AG20443 (cell line): Measurements from ENCODE around the gene ARAP3.
A peak's percentile ranks its signal among the peaks of the same experiment; 100 is the strongest.

Source experiments
- DNase-seq: peaks from one replicate; pipeline ENCODE4 v3.0.0; 2012; ENCODE audit warnings: low spot score, mixed read lengths

ARAP3 gene

DNA sequence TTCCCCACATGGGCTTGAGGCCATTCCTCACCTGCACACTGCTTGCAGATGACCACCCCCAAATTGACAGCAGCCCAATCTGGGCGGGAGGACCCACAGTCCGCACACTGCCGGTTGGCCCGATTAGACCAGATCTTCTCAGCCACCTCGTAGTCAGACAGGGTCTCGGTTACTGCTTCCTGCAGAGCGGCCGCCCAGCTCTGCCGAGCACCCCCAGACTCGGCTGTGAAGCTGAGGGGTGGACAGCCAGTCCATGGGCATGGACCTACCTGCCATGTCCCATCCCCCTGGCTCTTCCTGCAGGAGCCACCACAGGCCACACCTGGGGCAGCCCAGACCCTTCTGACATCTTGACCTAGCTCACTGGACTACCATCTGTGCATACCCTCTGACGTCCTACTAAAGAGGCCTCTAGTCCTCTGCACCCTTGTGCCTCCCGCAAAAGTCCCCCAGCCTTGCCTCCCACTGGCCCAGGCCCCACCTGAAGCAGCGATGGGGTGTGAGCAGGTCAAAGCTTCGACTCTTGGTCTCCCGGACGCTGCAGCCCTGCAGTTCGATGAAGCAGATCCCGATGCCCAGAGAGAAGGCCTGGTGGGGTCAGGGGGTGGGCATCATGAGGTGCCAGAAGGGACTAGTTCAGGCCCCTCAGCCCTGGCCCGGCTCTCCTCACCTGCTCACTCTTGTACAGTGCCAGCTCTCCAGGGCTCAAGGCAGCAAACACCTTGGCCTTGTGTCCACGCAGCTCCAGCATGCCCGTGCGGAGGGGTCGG is 9.8 kb downstream of the ARAP3 start:
- DNase-seq, result no peak

DNA sequence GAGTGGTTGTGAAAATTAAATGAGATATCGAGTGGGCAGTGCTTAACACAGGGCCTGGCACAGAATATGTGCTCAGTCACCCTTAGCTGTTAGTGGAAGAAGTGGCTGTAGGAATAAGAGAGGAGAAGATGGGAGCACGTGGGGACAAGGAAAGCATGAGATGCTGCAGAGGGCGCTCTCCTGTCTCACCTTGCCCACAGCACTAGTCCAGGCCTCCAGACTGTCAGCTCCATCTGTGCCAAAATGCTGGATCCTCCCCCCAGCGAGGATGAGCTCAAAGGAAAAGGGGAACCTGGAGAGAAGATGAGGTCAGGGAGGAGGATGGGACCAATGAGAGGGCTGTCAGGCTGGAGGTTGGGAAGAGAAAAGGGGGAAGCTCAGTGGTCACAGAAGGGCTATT is 12.5 kb downstream of the ARAP3 start:
- no peak for DNase-seq

DNA sequence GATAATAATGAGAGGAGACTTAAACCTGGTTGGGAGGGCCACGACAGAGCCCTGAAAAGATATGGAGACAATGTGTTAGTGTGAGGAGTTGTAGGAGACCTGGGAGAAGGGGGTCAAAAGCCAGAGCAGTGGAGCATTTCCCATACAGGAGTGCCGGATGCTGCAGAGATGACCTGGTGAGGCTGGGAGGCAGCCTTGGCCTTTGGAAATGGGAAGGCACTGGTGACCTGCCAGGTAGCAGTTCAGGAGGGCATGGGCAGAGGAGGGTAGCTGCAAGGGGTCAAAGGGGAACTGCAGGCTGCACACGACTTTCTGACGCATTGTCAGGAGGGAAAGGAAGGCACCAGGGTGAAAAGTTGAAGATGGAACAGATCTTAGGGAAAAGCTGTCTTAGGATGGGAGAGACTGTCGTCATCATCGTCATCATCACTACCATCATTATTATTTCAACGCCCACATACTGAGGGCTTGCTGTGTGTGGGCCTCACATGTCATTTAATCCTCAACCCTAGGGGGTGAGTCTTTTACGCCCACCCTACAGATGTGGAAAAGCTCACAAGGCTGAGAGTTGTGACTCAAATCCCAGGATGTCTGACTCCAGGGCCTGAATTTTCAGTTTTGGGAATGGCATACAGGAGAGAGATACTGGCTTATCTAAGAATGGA is 13.3 kb downstream of the ARAP3 start:
- DNase-seq, result no peak

DNA sequence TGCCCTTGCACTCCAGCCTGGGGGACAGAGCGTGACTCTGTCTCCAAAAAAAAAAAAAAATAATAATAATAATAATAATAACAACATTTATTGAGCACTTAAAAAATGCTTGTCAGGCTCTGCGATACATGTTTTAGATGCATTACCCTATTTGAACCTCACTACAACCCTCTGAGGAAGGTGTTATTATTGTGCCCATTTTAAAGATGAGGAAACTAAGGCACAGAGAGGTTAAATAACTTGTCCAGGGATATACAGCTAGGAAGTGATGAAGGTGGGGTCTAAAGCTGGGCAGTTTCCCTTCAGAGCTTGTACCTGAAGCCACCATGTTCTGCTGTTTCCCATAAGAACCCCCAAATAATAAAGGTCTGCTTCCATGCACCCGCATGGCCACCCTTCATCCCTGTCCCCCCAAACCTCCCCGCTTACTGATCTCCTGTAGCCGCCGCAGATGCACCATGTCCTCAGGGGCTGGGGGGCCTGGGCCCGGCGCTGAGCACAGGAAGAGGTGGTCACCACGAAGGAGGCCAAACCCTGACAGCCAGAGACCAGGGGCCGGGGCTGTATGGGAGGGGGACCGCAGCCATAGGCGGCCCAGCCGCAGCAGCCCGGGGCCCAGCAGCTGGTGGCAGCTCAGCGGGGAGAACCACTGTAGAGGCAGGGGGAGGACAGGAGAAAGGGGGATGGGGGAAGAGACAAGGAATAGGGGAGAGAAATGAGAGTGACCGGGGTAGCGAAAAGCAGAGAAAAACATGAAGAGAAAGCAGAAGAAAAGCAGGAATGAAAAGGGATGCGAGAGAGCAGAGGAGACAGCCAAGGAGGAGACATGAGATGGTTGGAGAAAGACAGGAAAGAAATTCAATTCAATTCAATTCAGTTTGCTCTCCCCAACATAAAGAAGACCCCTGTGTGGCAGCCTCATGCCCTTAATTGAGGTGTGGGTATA is 15.8 kb downstream of the ARAP3 start:
- no peak for DNase-seq

DNA sequence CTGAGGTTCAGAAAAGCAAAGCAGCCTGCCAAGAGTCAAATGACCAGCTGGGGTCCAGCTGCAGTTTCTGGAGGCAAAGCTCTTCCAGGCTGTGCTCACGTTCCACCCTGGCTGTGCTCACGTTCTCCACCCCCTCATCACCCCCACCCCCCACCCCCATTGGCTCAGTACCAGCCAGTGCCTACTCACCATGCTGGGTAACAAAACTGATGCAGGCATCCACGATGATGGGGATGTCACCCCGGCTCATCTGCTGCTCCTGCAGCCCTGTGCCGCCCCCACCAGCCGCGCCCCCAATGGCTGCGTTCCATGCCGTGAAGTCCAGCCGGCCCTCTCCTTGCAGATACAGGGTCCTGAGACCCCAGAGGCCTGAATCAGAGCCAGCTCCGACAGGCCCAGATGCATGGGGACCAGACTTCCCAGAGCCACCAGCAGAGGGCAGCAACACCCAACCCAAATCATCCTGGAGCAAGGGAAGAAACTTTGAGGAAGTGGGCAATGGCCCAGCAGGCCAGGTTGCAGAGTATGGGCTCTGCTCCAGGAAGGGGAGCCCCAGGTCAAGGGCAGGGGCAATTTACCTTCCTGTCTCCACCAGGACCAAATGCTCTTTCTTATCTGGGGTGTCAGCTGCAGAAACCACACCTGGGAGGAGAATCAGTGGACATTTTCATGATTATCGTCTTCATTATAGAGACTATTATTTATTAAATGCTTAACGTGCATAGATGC is 17.1 kb downstream of the ARAP3 start:
- DNase-seq, result peak; percentile 86

DNA sequence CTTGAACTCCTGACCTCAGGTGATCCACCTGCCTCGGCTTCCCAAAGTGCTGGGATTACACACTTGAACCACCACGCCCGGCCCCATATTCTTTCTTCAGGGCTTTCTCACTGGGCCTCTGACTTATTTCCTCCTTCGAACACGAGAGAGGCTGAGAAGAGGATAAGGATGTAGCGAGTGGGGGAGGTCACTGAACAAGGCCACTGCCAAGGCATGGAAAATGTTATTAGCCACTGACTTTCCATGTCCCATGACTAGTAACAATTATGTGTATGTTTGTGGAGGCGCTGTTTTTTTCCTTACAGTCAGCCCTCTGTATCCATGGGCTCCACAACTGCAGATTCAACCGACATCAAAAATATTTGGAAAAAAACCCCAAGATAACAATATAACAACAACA is 18.5 kb downstream of the ARAP3 start:
- DNase-seq, result no peak

DNA sequence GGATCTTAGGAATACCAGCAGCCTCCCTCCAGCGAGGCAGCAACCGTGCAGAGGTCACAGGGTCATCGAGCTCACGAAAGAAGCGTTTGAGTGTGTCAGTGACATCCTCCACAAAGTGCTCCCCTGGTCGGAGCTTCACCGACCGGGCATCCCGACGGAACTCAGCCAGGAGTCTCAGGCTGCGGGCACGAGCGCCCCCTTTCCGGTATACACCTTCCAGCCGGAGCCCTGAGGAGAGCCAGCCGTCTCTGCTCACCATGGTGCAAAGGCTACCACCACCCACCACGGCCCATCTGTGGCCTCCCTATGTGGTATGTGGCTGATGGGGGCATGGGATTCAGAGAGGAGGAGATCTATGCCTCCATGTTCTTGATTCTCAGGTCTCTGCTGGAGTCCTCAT is 20.0 kb downstream of the ARAP3 start:
- no peak for DNase-seq

DNA sequence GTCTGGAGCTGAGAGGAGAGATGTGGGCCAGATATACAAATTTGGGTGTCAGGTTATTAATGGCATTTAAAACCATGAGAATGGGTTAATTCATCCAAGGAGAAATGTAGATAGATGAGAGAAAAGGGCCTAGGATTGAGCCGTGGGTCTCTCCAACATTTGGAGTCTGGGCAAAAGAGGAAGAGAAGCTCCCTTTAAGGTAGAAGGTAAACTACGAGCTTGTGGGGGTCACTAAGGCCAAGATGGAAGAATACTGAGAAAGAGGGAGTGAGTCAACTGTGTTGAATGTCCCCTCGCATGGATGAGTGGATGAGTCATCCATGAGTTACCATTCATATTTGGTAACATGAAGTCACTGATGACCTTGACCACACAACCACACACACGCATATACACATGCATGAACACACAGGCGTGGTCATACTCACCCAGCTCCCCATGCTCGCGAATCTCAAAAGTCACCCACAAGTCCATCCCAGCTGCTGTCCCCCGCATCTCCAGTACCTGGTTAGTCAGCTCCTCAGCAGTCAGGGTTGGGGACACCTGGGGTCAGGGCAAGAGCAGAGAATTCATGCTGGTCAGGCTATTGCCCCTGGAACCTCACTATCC is 24.0 kb downstream of the ARAP3 start:
- DNase-seq, result peak; percentile 83

DNA sequence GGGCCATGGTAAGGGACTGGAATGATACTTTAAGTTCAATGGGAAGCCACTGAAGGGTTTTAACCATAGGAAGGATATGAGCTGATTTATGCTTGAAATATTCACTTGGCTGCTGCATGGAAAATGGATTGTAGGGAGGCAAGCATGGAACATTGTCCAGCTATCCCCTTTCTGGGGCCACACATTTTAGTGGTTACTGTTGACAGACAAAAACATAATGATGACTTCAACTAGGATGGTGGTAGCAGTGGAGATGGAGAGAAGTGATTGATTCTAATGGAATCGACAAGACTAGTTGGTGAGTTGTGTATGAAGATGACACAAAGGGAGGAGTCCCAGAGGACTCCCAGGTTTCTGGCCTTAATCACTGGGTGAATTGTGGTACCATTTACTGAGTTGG is 24.6 kb downstream of the ARAP3 start:
- no peak for DNase-seq

DNA sequence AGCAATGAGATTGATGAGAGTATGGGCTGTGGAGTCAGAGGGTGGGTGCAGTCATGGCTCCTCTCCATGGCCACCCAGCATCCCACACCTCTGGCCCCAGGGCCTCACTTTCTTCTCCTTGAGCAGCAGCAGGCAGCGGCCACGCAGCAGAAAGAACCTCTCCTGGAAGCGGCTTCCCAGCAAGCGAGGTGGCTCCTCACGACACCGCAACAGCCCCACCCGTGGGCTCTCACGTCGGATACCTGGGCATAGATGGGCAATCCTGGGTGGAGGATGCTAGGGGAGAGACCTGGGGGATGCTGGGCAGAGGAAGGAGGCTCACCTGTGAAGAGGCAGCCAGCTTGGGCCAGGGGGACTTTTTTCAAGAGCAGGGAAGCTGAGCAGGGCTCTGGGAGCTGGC is 25.6 kb downstream of the ARAP3 start:
- DNase-seq, result no peak

DNA sequence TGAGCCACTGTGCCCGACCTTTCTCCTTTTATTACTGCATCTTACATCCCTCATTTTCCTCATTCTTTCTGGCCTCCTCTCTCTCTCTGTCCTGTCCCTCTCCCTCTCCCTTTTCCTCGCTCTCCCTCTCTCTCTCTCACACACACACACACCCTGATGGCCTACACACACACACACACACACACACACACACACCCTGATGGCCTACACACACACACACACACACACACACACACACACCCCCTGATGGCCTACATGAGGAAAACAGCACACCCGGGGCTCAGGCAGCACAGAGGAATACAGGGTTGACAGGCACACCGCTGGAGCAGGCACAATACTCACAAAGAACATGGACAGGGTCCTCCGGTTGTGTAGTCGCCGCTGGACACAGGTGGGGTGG is 27.0 kb downstream of the ARAP3 start:
- DNase-seq, result no peak

DNA sequence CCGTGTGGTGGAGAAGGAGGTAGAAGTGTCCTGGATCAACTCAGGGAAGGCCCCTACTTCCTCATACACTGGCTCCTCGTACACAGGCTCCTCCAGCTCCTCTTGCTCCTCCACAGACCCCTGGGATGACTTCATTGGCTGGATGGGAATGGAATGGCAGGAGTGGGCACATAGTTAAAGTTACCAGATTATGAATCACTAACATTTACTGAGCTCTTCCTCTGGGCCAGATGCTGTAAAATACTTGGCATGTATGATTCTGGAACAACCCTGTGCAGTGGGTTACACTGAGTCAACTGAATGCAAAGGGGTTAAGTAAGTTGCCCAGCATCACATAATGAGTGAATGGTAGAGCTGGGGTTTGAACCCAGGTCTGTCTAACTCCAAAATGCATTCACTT is 27.7 kb downstream of the ARAP3 start:
- peak; percentile 83 for DNase-seq

DNA sequence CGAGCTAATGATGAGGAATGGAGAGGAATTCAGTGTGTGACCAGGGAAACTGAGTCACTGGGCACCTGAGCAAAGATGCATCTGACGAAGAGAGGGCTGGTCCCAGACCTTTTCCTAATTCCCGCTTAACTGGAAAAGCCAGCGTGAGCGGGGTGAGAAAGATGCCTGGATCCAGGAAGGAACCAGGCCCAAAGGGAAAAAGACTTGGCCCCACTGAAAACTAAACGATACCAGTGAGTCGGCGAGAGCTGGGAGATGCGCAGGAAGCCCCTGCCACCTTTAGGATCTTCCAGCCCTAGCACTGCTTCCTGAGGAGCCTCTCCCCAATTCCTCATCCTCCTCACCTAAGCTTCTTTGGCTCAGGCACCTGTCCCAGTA is 30.3 kb downstream of the ARAP3 start:
- no peak for DNase-seq

DNA sequence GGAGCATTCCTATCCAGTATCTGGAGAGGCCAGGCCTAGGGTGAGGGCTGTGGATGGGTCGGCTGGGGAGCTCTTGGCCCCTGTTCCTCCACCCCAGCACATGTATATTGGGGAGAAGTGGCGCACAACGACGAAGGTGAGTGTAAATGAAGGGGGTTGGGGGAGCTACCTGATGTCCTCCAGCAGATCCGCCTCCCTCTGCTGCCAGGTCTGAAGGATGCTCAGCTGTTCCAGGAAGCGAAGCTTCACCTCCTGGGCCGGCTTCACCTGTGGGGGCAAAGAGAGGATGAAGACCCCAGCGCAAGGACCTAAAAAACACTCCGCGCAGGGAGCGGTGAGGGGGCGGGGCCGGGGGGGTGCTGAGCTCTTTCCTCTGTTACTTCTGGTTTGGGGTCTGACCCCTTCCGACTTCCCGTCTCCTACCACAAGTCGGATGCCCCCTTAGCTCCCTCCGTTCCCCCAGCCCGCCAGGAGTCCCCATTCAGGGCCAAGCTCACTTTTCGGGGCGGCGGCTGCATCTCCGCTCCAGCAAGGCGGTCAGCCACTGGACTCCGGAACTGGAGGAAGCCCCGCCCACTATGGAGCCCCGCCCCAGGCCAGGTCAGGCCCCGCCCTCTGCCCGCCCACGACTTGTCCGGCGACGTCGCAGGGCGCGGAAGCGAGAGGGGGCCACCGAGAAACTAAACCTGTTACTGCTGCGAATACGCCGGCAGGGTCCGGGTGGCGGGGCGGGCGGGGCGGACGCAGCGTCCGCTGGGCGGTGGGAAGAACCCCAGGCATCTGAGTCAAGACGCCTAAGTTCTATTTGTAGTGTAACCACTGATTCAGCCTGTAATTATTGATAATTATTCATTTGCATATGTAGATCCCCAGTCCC is 30.9 kb downstream of the ARAP3 start, which contains the start of gene FCHSD1:
Gene FCHSD1, minus strand, starts transcription at position 568 of the 877 bp plus-strand sequence. Its CDS starts 50 bp downstream, at position 518.
- DNase-seq, result peak; percentile 99

DNA sequence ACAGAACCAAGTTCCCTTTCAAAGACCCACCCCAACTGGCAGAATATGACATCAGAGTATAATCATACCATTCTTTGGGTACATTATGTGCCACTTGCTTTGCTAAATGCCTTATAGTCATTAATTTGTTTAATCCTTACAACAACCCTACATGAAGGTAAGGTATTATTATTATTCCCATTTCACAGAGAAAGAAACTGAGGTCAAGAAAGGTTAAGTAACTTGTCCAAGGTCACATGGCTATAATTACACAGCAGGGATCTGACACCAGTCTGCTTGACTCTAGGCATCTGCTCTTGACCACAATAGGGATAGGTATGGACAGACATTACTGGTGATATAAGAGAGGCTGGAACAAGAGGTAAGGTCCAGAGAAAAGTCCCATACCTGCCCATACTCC is 32.1 kb downstream of the ARAP3 start:
- no peak for DNase-seq

DNA sequence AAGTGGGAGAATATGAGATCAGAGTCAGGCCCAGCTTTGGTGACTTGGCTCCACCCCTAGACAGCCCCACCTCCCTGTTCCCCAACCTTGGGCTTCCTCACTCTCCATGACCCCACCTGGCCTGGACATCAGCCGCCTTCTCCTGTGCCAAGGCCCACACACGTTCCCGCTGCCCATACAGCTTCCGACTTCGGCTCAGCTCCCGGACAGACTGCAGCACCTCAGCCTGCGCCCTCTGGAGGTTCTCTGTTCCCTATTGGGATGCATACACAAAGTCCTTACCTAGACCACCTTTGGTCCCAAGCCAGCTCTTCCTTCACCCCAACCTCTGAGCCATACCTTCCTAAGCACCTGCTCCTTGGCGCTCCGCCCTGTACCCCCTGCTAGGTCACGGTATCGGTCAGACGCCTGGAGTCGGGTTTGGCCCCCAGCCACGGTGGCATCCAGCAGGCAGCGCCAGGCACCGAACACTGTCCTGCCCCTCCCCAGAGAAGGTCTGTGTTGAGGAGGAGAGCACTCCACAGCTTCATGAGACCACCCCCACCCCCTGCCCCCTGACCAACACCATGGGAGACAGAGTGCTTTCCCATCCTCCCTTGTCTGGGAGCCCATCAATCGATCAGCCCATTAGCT is 32.9 kb downstream of the ARAP3 start:
- DNase-seq, result no peak

DNA sequence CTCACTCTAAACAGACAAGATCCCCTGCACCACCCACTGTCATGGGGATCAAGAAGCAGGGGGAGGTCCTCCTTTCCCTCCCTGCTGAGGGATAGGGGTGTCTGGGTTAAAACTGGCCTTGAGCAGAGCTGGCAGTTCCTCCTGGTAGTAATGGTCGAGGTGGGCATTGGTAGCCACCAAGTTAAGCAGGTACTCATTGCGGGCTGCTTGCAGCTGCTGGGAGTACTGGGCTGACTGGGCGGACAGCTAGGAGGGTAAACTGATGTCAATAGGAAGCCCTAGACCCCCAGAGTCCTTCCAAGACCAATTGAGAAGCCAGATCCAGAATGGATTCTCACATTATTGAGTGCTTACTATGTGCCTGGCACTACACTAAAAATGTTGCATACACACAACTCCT is 34.2 kb downstream of the ARAP3 start:
- DNase-seq, result no peak

DNA sequence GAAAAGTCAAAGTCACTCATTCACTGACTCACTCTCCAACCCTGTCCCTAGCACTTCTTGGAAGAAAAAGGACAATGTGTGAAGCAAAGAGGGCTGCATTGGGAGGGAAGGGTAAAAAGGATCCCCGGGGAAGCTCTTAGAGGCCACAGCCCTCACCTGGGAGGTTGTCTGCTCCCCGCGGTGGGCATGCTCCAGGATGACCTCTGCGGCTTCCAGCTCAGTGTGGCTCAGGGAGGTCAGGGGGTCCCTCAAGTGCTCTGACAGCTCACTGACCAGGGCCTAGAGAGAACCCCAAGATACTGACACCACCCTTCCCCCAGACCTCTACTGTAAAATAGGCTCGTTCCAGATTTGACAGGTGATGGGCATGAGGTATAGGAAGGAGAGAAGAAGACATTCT is 34.8 kb downstream of the ARAP3 start:
- DNase-seq, result no peak

DNA sequence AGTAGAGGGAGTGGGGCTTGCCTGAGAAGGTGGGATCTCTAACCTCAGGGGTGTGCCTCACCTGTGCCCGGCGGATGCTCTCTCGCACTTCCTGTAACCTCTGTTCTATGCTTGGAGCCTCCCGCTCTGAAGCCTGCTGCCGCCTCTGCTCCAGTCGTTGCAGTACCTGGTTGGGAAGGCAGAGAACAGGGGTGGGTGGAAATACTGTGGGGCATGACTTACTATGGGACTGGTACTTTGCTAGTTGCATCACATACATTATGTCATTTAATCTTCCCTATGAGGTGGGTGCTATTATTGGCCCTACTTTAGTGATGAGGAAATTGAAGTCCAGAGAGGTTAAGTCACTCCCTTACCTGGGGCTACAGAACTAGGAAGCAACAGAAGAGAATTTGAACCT is 36.0 kb downstream of the ARAP3 start:
- DNase-seq, result no peak

DNA sequence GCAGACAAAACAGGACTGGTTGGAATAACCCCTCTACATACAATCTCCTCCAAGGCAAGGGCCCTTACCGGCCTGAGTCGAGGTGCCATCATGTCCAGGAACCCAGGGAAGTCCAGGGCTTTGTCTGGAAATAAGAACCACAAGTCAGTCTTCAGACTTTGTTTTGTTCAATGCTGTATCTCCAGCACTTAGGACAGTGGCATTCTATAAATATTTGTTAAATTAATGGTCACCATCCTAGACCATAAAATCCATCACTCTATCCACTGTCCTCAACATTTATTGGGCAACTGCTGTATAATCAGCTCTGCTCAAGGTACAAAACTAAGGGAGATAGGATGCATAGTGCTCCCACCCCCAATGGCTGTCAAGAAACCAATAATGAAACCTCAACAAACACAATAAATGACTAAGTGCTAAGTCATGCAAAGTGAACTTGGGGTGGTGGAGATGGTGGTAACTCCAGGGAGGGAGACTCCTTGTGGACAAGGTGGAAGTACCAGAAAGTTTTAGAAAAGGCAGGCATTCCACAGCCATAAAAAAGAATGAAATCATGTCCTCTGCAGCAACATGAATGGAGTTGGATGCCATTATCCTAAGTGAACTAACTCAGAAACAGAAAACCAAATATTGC is 40.3 kb downstream of the ARAP3 start:
- DNase-seq, result peak; percentile 74
